Loucy (cell line): ENCODE measurements around the gene ADIPOR2.

Experiments used
- H2AFZ ChIP-seq: fragments of 200-600 bp; sonication (generic); 2 replicates; pipeline ENCODE4 v1.6.0; 2016; ENCODE audit warnings: antibody characterized with exemption, mild to moderate bottlenecking, low read length, moderate library complexity
- H3F3A ChIP-seq: fragments of 200-600 bp; 2 replicates; pipeline ENCODE4 v1.6.0; 2016; ENCODE audit warnings: antibody characterized with exemption, low read depth, mild to moderate bottlenecking
- H3K27me3 ChIP-seq: fragments of 200-600 bp; sonication (generic); 2 replicates; pipeline ENCODE4 v1.6.1; 2014; ENCODE audit warnings: low read length, mild to moderate bottlenecking; ENCODE audit not compliant: insufficient read depth, poor library complexity, severe bottlenecking
- H3K36me3 ChIP-seq: fragments of 200-600 bp; sonication (generic); 2 replicates; pipeline ENCODE4 v1.6.1; 2016; ENCODE audit warnings: low read length; ENCODE audit not compliant: insufficient read depth
- H3K4me1 ChIP-seq: fragments of 200-600 bp; sonication (generic); 2 replicates; pipeline ENCODE4 v1.5.1; 2014; ENCODE audit warnings: low read length, mild to moderate bottlenecking; ENCODE audit not compliant: insufficient read depth, poor library complexity, severe bottlenecking
- H3K4me2 ChIP-seq: fragments of 200-600 bp; sonication (generic); 2 replicates; pipeline ENCODE4 v1.6.0; 2014; ENCODE audit warnings: antibody characterized with exemption, low read length, low read depth, mild to moderate bottlenecking; ENCODE audit not compliant: poor library complexity, severe bottlenecking
- H3K4me3 ChIP-seq: fragments of 200-600 bp; sonication (generic); 2 replicates; pipeline ENCODE4 v1.5.1; 2014; ENCODE audit warnings: low read length, mild to moderate bottlenecking, mixed read lengths; ENCODE audit not compliant: poor library complexity, severe bottlenecking
- H3K79me2 ChIP-seq: fragments of 200-600 bp; sonication (generic); 2 replicates; pipeline ENCODE4 v1.6.1; 2014; ENCODE audit warnings: low read length; ENCODE audit not compliant: insufficient read depth
- H3K9ac ChIP-seq: fragments of 200-600 bp; sonication (generic); 2 replicates; pipeline ENCODE4 v1.6.0; 2014; ENCODE audit warnings: mild to moderate bottlenecking, low read depth, low read length, moderate library complexity; ENCODE audit not compliant: poor library complexity, severe bottlenecking
- H3K9me2 ChIP-seq: fragments of 200-600 bp; sonication (generic); replicated peaks from 2 replicates; pipeline ENCODE4 v1.6.1; 2016; ENCODE audit warnings: low read depth, low read length, mixed read lengths
- H3K9me3 ChIP-seq: fragments of 200-600 bp; sonication (generic); 2 replicates; pipeline ENCODE4 v1.6.1; 2014; ENCODE audit warnings: mild to moderate bottlenecking, antibody characterized with exemption, low read length, low read depth; ENCODE audit not compliant: insufficient read depth
- H4K20me1 ChIP-seq: fragments of 200-600 bp; sonication (generic); 2 replicates; pipeline ENCODE4 v1.6.0; 2014; ENCODE audit warnings: antibody characterized with exemption, low read length, mild to moderate bottlenecking; ENCODE audit not compliant: insufficient read depth, poor library complexity, severe bottlenecking
- CTCF ChIP-seq: fragments of 200-600 bp; sonication (generic); conservative IDR thresholded peaks from 2 replicates; pipeline ENCODE4 v1.5.1; 2014; ENCODE audit warnings: mild to moderate bottlenecking, antibody characterized with exemption, low read length
- EZH2phosphoT487 ChIP-seq: fragments of 200-600 bp; IDR thresholded peaks from 2 replicates; pipeline ENCODE4 v1.6.1; 2018; ENCODE audit warnings: antibody characterized with exemption, mild to moderate bottlenecking, moderate library complexity, borderline replicate concordance

Gene ADIPOR2

DNA sequence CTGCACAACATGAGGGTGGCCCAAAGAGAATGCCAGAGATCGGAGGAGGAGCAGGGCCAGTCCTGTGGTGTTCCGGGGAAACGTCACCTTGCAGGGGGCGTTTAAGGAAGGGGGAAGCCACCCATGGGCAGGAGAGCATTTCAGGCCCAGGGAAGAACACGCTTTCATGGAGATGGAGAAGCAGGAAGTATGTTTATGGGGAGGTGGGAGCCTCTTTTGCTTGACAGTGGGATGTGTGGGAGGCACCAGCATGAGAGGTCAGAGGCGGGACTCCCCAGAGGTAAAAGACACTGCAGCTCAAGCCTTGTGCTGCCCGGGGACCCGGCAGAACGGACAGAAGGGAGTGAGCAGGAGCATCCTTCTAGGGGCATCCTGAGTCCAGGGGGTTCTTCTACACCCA is 128.2 kb downstream of the ADIPOR2 start:
- Histone ChIP-seq H3K4me1 (no peaks in the 10 kb centered on the region), H4K20me1 (no peaks in the 10 kb centered on the region), H3K9me3 (no peaks in the 10 kb centered on the region), H3K27me3 (no peaks in the 10 kb centered on the region), H3F3A (no peaks in the 10 kb centered on the region), H3K36me3 (no peaks in the 10 kb centered on the region), H3K9ac (no peak overlapping the region), H3K4me2 (no peak overlapping the region), H3K4me3 (no peak overlapping the region), H3K79me2 (no peaks in the 10 kb centered on the region), H2AFZ (no peak overlapping the region), H3K9me2 (no peaks in the 10 kb centered on the region)
- no peak for TF ChIP-seq EZH2phosphoT487
- no peak for TF ChIP-seq CTCF

- H3K27me3 ChIP-seq: no peaks in the 10 kb centered on the region
- no peaks in the 10 kb centered on the region for H3K79me2 ChIP-seq
- H4K20me1 ChIP-seq: no peaks in the 10 kb centered on the region
- no peaks in the 10 kb centered on the region for H3K9me3 ChIP-seq
- no peak overlapping the region for H2AFZ ChIP-seq
- no peak overlapping the region for H3K4me3 ChIP-seq
- no peaks in the 10 kb centered on the region for H3K4me1 ChIP-seq
- H3K4me2 ChIP-seq: no peak overlapping the region
- H3K9ac ChIP-seq: no peak overlapping the region
- H3K36me3 ChIP-seq: no peaks in the 10 kb centered on the region
- no peaks in the 10 kb centered on the region for H3F3A ChIP-seq
- no peaks in the 10 kb centered on the region for H3K9me2 ChIP-seq
- no peak for TF ChIP-seq CTCF
- TF ChIP-seq EZH2phosphoT487: no peak
These were observed 128.7 kb downstream of the ADIPOR2 start for GRCh38 chr12:1819571-1819970.

GRCh38 chr12:1820191-1820895 is 129.5 kb downstream of the ADIPOR2 start, which contains the start of gene LRTM2:
Gene LRTM2, plus strand, starts transcription at chr12:1820565. Its CDS starts 7,584 bp downstream, at chr12:1828149.
- no peaks in the 10 kb centered on the region for H3F3A ChIP-seq
- no peak within 1 kb of the TSS for H2AFZ ChIP-seq
- H4K20me1 ChIP-seq: no peaks in the 10 kb centered on the region
- no peaks in the 10 kb centered on the region for H3K9me3 ChIP-seq
- H3K4me3 ChIP-seq: no peak within 1 kb of the TSS
- H3K9ac ChIP-seq: no peak within 1 kb of the TSS
- no peaks in the 10 kb centered on the region for H3K4me1 ChIP-seq
- H3K36me3 ChIP-seq: no peaks in the 10 kb centered on the region
- H3K27me3 ChIP-seq: no peaks in the 10 kb centered on the region
- H3K4me2 ChIP-seq: no peak within 1 kb of the TSS
- H3K79me2 ChIP-seq: no peaks in the 10 kb centered on the region
- TF ChIP-seq EZH2phosphoT487 (no peak), CTCF (no peak)
- no peaks in the 10 kb centered on the region for H3K9me2 ChIP-seq
